Liver (tissue), 4 donors: ENCODE results near the gene SPTLC3. TPM values are rescaled to one million over a fixed set of nuclear protein-coding genes. Genes with fewer than 3 reads are reported as not detected.

ENCODE experiments used
- polyA plus RNA-seq, 2 donors: library from polyadenylated mRNA; stranded (reverse) in 1 of 2; unstranded in 1 of 2; fragments of 200-250 nt in 1 of 2; fragments of >200 nt in 1 of 2; fragmentation: Nextera tagmentation in 1 of 2; extraction: Ambion mirVana in 1 of 2; gene quantifications; one replicate each; pipeline versions ENCODE4 v1.2.1 to v1.2.3, GENCODE V29; 2013 to 2015
- total RNA-seq, 2 donors: library from RNA; depleted of rRNA; stranded (reverse); fragments of >200 nt; gene quantifications; one replicate each; pipeline ENCODE4 v1.2.3, GENCODE V29; 2014
- donor health status: healthy.
- donor health status: healthy.
- donor health status: healthy.

Gene SPTLC3
- total and polyA plus RNA-seq, 4 donors: 4.2 to 40.9 (median 20.4) TPM

Other genes with a start within 250 kb of the SPTLC3 start
- gene ISM1, start 212.3 kb downstream of the SPTLC3 start, total RNA-seq: 1 to 10 TPM in 1 of 2 donors, not detected in 1; 6.4 TPM
- gene ISM1, start 212.3 kb downstream of the SPTLC3 start, polyA plus RNA-seq: 1 to 10 TPM in 1 of 2 donors, under 1 TPM in 1; 0.82 to 1.2 TPM